Stimulated activated naive CD8-positive, alpha-beta T cell treated with anti-CD3 and anti-CD28 coated beads, Interleukin-15, Interleukin-2, amounts not matched to agents 100 ng/mL and 50 ng/mL, for 24 hours (primary cell): Measurements from ENCODE around the gene DBNL.

Experiments used
- H3K27ac Mint-ChIP-seq: one replicate; pipeline ENCODE4 v1.8.0; 2021; ENCODE audit warnings: mild to moderate bottlenecking, mixed read lengths
- H3K27me3 Mint-ChIP-seq: one replicate; pipeline ENCODE4 v1.8.0; 2021; ENCODE audit warnings: mixed read lengths
- H3K36me3 Mint-ChIP-seq: one replicate; pipeline ENCODE4 v1.8.0; 2021; ENCODE audit warnings: low read depth, mixed read lengths
- H3K4me1 Mint-ChIP-seq: one replicate; pipeline ENCODE4 v1.8.0; 2021; ENCODE audit warnings: low read depth, mixed read lengths
- H3K4me3 Mint-ChIP-seq: one replicate; pipeline ENCODE4 v1.8.0; 2021; ENCODE audit warnings: mild to moderate bottlenecking, mixed read lengths
- H3K9me3 Mint-ChIP-seq: one replicate; pipeline ENCODE4 v1.8.0; 2021; ENCODE audit warnings: mixed read lengths

The DBNL gene

DNA sequence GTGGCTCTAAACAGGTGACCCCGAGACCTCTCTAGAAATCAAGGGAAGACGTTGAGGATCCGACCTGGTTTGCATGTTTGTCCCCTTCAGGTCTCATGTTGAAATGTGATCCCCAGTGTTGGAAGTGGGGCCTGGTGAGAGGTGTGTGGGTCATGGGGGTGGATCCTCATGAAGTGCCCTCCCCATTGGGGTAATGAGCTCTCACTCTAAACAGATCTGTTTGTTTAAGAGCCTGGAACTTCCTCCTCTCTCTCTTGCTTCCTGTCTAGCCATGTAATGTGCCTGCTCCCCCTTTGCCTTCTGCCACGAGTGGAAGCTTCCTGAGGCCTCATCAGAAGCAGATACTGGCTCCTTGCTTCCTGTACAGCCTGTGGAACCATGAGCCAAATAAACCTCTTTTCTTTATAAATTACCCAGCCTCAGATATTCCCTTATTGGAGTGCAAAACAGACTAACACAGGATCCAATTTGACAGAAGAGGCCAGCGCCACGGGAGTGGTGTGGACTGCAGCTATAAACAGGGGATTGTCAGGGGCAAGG, 48.7 kb downstream of the DBNL start:
- Mint-ChIP-seq H3K27me3 (no peaks in the 10 kb centered on the region), H3K27ac (no peak overlapping the region), H3K36me3 (no peaks in the 10 kb centered on the region), H3K9me3 (no peaks in the 10 kb centered on the region), H3K4me1 (peaks cover 21% of the 10 kb centered on the region), H3K4me3 (no peak overlapping the region)

DNA sequence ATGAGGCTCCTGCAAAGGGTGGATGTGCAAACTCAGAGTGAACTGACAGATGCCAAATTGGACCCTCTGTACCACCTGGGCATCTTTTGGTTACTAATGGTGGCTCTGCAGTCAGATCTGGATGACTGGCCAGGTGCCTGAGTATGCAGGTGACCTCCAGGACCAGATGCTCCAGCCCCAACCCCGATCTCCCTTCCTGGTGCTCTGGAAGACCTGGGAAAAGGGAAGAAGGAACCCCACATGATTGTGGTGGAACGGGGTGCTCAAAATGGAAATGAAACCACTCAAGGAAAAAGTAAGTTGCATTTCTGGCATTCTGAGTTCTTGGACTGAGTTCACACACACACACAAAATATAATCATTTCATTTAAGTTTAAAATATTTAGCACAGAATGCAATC, 49.9 kb downstream of the DBNL start:
- Mint-ChIP-seq H3K27me3 (no peaks in the 10 kb centered on the region), H3K4me3 (no peak overlapping the region), H3K4me1 (peaks cover 21% of the 10 kb centered on the region), H3K27ac (no peak overlapping the region), H3K9me3 (no peaks in the 10 kb centered on the region), H3K36me3 (no peaks in the 10 kb centered on the region)

GRCh38 chr7:44094883-44095592, 50.5 kb downstream of the DBNL start:
- no peaks in the 10 kb centered on the region for H3K9me3 Mint-ChIP-seq
- no peak overlapping the region for H3K4me3 Mint-ChIP-seq
- no peaks in the 10 kb centered on the region for H3K36me3 Mint-ChIP-seq
- peaks cover 21% of the 10 kb centered on the region for H3K4me1 Mint-ChIP-seq
- H3K27ac Mint-ChIP-seq = no peak overlapping the region
- no peaks in the 10 kb centered on the region for H3K27me3 Mint-ChIP-seq

DNA sequence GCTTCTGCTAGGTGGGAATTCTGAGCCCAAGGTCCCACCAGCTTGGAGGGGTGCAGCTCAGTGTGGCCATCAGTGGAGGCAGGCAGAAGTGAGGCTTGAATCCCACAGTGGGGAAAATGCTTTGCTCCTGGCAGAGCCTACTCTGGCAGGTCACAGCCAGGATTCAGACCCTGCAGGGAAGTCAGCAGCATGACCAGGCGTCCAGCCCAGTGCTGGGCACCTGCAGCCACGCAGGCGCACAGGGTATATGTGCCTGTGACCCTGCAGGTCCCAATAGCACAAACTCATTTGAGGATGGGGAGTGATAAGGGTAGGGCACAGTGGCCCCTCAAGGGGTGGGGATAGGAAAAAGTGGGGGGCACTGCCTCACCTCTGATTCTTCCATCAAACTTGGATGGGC, 51.3 kb downstream of the DBNL start:
- Mint-ChIP-seq H3K9me3 (no peaks in the 10 kb centered on the region), H3K4me3 (no peak overlapping the region), H3K4me1 (peaks cover 21% of the 10 kb centered on the region), H3K36me3 (no peaks in the 10 kb centered on the region), H3K27ac (no peak overlapping the region), H3K27me3 (no peaks in the 10 kb centered on the region)

GRCh38 chr7:44096326-44096881, 51.9 kb downstream of the DBNL start:
- H3K4me3 Mint-ChIP-seq = no peak overlapping the region
- no peaks in the 10 kb centered on the region for H3K27me3 Mint-ChIP-seq
- peaks cover 21% of the 10 kb centered on the region for H3K4me1 Mint-ChIP-seq
- no peaks in the 10 kb centered on the region for H3K9me3 Mint-ChIP-seq
- H3K27ac Mint-ChIP-seq = no peak overlapping the region
- no peaks in the 10 kb centered on the region for H3K36me3 Mint-ChIP-seq

GRCh38 chr7:44097064-44097932, 52.8 kb downstream of the DBNL start:
- Mint-ChIP-seq H3K4me3 (peak overlapping the region; percentile 11), H3K36me3 (no peaks in the 10 kb centered on the region), H3K9me3 (no peaks in the 10 kb centered on the region), H3K27me3 (no peaks in the 10 kb centered on the region), H3K27ac (peak overlapping the region; percentile 51), H3K4me1 (peaks cover 21% of the 10 kb centered on the region)

DNA sequence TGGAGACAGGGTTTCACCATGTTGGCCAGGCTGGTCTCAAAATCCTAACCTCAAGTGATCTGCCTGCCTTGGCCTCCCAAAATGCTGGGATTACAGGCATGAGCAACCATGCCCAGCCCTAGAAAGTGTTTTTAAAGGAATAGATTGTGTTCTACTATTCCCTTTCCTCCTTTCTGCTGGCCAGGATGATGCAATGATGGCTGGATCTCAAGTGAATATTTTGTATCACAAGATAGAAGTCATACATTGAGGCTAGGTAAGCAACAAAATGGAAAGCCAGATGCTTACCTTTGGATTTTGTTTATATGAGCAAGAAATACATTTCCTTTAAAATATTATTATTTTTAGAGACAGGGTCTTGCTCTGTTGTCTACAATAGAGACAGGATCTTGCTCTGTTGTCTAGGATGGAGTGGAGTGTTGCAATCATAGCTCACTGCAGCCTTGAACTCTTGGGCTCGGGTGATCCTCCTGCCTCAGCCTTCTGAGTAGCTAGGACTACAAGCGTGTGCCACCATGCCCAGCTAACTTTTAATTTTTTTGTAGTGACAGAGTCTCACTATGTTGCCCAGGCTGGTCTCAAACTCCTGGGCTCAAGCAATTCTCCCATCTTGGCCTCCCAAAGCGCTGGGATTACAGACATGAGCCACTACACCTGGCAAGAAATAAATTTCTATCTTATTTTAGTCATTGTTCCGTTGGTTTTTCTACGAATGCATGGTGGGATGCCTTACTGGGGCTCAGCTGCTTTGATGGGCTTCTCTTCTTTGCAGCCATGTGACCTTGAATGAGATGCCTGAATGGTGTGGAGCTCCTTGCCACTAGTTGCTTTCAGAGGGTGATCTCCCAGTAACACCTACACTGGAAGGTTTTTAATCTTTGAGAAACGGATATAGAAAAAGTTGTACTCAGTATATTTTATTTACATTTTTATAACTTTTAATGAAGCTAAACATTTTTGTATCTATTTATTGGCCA, 53.9 kb downstream of the DBNL start:
- Mint-ChIP-seq H3K27ac (no peak overlapping the region), H3K4me3 (no peak overlapping the region), H3K27me3 (peaks cover 2% of the 10 kb centered on the region), H3K9me3 (no peaks in the 10 kb centered on the region), H3K36me3 (no peaks in the 10 kb centered on the region), H3K4me1 (peaks cover 23% of the 10 kb centered on the region)

DNA sequence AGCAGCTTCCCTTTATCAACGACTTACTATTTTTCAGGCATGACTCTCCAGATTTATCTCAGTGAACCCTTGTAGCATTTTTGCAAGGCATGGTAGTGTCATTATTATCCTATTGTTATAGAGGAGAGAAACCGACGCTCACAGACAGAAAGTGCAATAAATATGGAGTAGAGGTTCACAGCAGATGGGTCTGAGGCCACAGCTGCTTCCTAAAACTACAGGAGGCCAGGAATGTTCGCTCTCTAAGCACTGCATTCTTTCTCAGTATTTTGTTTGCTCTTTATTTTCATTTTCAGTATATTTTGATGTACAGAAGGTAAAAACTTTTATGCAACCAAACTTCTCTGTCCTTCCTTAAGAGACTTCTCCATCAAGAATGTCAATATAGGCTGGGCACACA, 55.2 kb downstream of the DBNL start:
- H3K36me3 Mint-ChIP-seq = no peaks in the 10 kb centered on the region
- peaks cover 3% of the 10 kb centered on the region for H3K27me3 Mint-ChIP-seq
- no peak overlapping the region for H3K4me3 Mint-ChIP-seq
- H3K9me3 Mint-ChIP-seq = no peaks in the 10 kb centered on the region
- H3K27ac Mint-ChIP-seq = no peak overlapping the region
- peaks cover 24% of the 10 kb centered on the region for H3K4me1 Mint-ChIP-seq

DNA sequence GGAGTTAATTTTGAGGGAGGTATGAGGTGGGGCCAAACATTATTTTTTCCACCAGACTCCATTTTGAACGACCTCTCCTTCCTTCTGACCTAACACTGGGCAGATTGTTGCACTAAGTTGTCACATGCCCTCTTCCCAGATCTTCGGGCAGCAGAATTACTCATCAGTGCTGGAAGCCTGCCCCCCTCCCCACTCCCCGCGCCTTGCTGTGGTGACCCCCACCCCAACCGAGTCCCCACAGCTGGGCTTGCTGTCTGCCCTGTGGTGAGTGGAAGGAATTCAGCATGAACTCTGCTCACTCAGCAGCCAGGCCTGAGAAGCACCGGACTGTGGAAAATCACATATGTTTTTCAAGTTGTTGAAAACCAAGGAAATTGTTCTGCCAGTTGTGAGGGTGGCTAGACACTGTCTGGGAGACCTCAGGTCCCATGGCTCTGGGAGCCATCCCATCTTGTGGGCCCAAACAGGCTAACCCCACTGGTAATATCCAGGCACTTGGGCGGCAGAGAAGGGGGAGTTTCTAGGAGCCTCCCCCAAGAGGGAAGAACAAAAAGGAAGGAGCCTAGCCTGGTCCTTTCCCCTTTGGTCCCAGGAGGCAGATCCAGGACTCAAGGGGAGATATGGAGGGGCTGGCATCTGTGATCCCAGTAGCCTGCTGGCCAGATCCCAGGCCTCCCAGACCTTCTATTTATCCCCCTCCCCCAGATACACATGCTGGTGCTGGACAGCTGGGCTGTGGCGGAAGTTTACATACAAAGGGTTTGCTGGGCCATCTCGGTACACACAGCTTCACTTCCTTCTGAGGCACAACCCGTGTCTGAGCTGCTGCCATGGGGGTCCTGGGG, 56.2 kb downstream of the DBNL start:
- no peak overlapping the region for H3K4me3 Mint-ChIP-seq
- no peaks in the 10 kb centered on the region for H3K9me3 Mint-ChIP-seq
- no peaks in the 10 kb centered on the region for H3K36me3 Mint-ChIP-seq
- H3K4me1 Mint-ChIP-seq = peaks cover 28% of the 10 kb centered on the region
- peaks cover 3% of the 10 kb centered on the region for H3K27me3 Mint-ChIP-seq
- no peak overlapping the region for H3K27ac Mint-ChIP-seq

DNA sequence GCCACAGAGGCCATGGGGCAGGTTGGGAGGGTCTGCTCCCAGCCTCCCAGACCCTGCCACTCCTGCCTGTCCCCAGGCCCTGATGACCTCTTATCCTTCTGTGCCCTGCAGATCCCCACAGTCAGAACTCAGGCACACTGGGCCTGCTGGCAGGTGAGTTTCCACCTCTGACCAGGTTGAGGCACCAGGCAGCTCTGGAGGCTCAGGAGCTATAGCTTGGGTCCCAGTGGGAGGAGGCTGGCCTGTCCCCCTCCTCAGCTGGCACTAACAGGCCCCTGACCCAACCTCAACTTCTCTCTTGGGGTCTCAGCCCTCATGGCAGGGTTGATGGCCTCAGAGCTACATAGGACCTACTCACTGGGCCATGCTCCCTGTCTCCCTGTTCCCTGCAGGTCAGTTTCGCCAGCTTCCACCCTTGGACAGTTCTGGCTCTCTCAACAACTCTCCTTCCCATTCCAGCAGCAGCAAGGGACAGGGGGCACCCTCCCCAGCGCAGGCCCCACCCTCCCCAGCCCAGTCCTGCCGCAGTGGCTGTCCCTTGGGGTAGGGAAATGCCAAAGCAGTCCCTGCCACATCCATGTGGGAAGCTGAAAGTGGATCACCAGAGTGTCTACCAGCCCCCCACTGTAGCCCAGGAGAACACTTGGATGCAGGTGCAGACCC, 56.9 kb downstream of the DBNL start:
- Mint-ChIP-seq H3K27ac (no peak overlapping the region), H3K9me3 (no peaks in the 10 kb centered on the region), H3K27me3 (peaks cover 3% of the 10 kb centered on the region), H3K4me3 (no peak overlapping the region), H3K4me1 (peaks cover 35% of the 10 kb centered on the region), H3K36me3 (no peaks in the 10 kb centered on the region)

DNA sequence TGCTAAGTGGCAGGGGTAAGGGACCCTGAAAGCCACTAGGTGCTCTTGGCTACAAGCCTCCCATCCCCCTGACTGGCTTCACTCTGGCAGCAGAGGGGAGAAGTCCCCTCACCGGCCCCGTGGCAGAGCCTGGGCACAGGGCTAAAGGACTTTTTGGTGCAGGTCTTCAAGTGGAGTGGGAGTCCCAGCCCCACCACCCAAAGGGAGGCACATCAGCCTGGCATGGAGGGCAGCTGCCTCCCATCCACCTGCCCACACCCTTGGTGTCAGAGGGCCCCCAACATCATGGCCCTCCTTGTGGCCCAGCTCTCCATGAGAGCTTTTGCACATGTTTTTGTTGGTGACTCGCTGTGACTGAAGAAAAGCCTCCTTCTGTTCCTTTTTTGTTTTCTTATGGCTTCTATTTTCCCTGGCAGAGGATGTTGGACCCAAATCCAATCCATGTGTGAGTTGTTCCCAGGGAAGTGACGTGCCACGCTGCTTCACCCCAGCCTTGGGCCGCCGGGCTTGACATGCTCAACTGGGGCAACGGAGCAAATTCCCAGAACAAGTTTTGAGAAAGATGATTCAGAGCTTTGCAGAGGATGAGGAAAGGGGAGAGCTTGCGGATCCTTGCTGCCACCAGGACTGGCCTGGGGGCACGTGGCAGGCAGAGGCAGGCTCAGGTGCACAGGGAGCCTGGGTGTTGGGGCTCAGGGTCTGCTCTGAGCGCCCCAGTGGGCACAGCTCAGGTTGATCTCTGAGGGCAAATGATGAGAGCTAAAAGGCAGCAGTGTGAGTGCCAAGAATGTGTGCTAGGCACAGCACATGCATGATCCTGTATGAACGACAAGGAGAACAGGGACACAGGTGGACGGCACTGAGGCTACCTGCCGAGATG, 57.7 kb downstream of the DBNL start:
- Mint-ChIP-seq H3K27ac (no peak overlapping the region), H3K4me3 (no peak overlapping the region), H3K4me1 (peaks cover 28% of the 10 kb centered on the region), H3K36me3 (no peaks in the 10 kb centered on the region), H3K9me3 (no peaks in the 10 kb centered on the region), H3K27me3 (peaks cover 3% of the 10 kb centered on the region)

- Mint-ChIP-seq H3K36me3 (no peaks in the 10 kb centered on the region), H3K27ac (peak overlapping the region; percentile 2), H3K9me3 (no peaks in the 10 kb centered on the region), H3K4me3 (peak overlapping the region; percentile 66), H3K4me1 (peaks cover 20% of the 10 kb centered on the region), H3K27me3 (peaks cover 3% of the 10 kb centered on the region)
These were observed 58.5 kb downstream of the DBNL start for GRCh38 chr7:44102846-44103565.
